Testis (tissue), 3 donors: ENCODE data around the gene SERTAD1. TPM values are rescaled to one million over a fixed set of nuclear protein-coding genes. Genes with fewer than 3 reads are reported as not detected.
"Not testable (repeated sequence)": the region's sequence is repeated elsewhere in the genome, so short reads cannot be mapped to it uniquely, and the experiment has no call there.

ENCODE experiments used
- DNase-seq: peaks from one replicate; pipeline ENCODE4 v3.0.0-alpha.2; 2019
- H3K27ac ChIP-seq, 2 donors: fragments of 200-600 bp; sonication (generic); one replicate each; pipeline ENCODE4 v1.5.1; 2019
- H3K27me3 ChIP-seq: fragments of 200-600 bp; sonication (generic); one replicate; pipeline ENCODE4 v1.5.1; 2019
- H3K36me3 ChIP-seq: fragments of 200-600 bp; sonication (generic); one replicate; pipeline ENCODE4 v1.5.1; 2017; ENCODE audit warnings: low read depth; ENCODE audit errors: missing control alignments
- H3K4me1 ChIP-seq: fragments of 200-600 bp; sonication (generic); one replicate; pipeline ENCODE4 v1.5.1; 2019
- H3K4me3 ChIP-seq, 2 donors: fragments of 200-600 bp; sonication (generic); one replicate each; pipeline ENCODE4 v1.5.1; 2017 to 2019
- H3K9me3 ChIP-seq: fragments of 200-600 bp; sonication (generic); one replicate; pipeline ENCODE4 v1.5.1; 2017
- CTCF ChIP-seq, 3 experiments: fragments of 450-650 bp in 2 of 3; fragments of 200-600 bp in 1 of 3; sonication (generic) in 1 of 3; IDR thresholded peaks; one replicate each; pipeline ENCODE4 v1.5.1; 2016 to 2019; ENCODE audit warnings: antibody characterized with exemption in 3 of 3, mild to moderate bottlenecking in 2 of 3, moderate library complexity in 1 of 3
- POLR2A ChIP-seq: fragments of 450-650 bp; IDR thresholded peaks from one replicate; pipeline ENCODE4 v1.6.1; 2017; ENCODE audit warnings: antibody characterized with exemption, mild to moderate bottlenecking, moderate library complexity
- WGBS, 2 donors: methylation state at CpG; one replicate each; pipeline ENCODE4 v1.1.5; 2018; 5-methylcytosine and 5-hydroxymethylcytosine counted together
- intact Hi-C: fragments of 100-400 bp; cut with DNase I; formaldehyde crosslinking; loops from one replicate; pipeline ENCODE4 v1.15.1; 2023; ENCODE audit warnings: low total_unique reads
- polyA plus RNA-seq: library from polyadenylated mRNA; stranded (reverse); fragments of 350-450 nt; fragmentation: Illumina TruSeq; extraction: RNeasy Lipid Tissue Mini Kit (QIAGEN cat#74804); gene quantifications from one replicate; pipeline ENCODE4 v1.2.3, GENCODE V29; 2014; ENCODE audit warnings: low read depth, low replicate concordance; ENCODE audit not compliant: insufficient read depth
- total RNA-seq, 2 donors: library from RNA; depleted of rRNA; stranded (reverse); fragments of >200 nt; gene quantifications; one replicate each; pipeline ENCODE4 v1.2.3, GENCODE V29; 2016

The SERTAD1 gene
- total and polyA plus RNA-seq, 3 donors from 2014 or later = 8.3 to 10.9 (median 8.6) TPM

- Histone ChIP-seq H3K4me1 (peaks cover 28% of the 10 kb centered on the region), H3K27me3 (no peaks in the 10 kb centered on the region), H3K27ac (no peak overlapping the region), H3K4me3 (no peak overlapping the region), H3K36me3 (no peaks in the 10 kb centered on the region), H3K9me3 (no peaks in the 10 kb centered on the region)
- TF ChIP-seq POLR2A (no peak), CTCF (IDR thresholded peaks at IDR 0.05) (no peak)
- 91 to 92% methylated on average over 3 of the region's 3 CpGs for WGBS, 2 donors
- intact Hi-C loops = no loop called here
- DNase-seq = no peak
Observed at GRCh38 chr19:40438284-40438683, 12.5 kb upstream of the SERTAD1 start.

- intact Hi-C loops = no loop called here
- Histone ChIP-seq H3K4me1 (peaks cover 25% of the 10 kb centered on the region), H3K36me3 (no peaks in the 10 kb centered on the region), H3K27ac (peak overlapping the region; percentile 95 to 96), H3K4me3 (peak overlapping the region; percentile 46 to 69), H3K9me3 (no peaks in the 10 kb centered on the region), H3K27me3 (no peaks in the 10 kb centered on the region)
- TF ChIP-seq POLR2A (no peak), CTCF (IDR thresholded peaks at IDR 0.05) (no peak)
- WGBS, 2 donors = 0% methylated on average over 25 to 50 of the region's 50 CpGs
- DNase-seq = peak; percentile 87
Observed at GRCh38 chr19:40433391-40434216, 7.8 kb upstream of the SERTAD1 start.

GRCh38 chr19:40432760-40433159 is 7.0 kb upstream of the SERTAD1 start:
- DNase-seq, H3K9me3 ChIP-seq, H3K36me3 ChIP-seq, H3K27me3 ChIP-seq, intact Hi-C loops: not testable (repeated sequence)
- Histone ChIP-seq H3K27ac (peak overlapping the region; percentile 95 to 96), H3K4me1 (peaks cover 25% of the 10 kb centered on the region), H3K4me3 (peak overlapping the region; percentile 46 to 69)
- WGBS, 2 donors = 19 to 23% methylated on average over 7 of the region's 7 CpGs

- H3K27ac ChIP-seq = peak overlapping the region in 1 of 2 donors; percentile 96
- 81 to 83% methylated on average over 3 of the region's 3 CpGs for WGBS, 2 donors
- H3K9me3 ChIP-seq = no peaks in the 10 kb centered on the region
- intact Hi-C loops = no loop called here
- no peak overlapping the region for H3K4me3 ChIP-seq
- H3K27me3 ChIP-seq = no peaks in the 10 kb centered on the region
- peaks cover 25% of the 10 kb centered on the region for H3K4me1 ChIP-seq
- H3K36me3 ChIP-seq = no peaks in the 10 kb centered on the region
- DNase-seq = no peak
- TF ChIP-seq CTCF (IDR thresholded peaks at IDR 0.05) (no peak), POLR2A (no peak)
Observed at GRCh38 chr19:40431698-40432097, 5.9 kb upstream of the SERTAD1 start.

GRCh38 chr19:40430242-40430641 is 4.5 kb upstream of the SERTAD1 start:
- H3K9me3 ChIP-seq, H3K4me3 ChIP-seq, DNase-seq, intact Hi-C loops, H3K27me3 ChIP-seq, H3K36me3 ChIP-seq, H3K27ac ChIP-seq: not testable (repeated sequence)
- WGBS, 2 donors = 97 to 100% methylated on average over 5 to 10 of the region's 10 CpGs
- H3K4me1 ChIP-seq = peaks cover 25% of the 10 kb centered on the region

GRCh38 chr19:40428197-40428596 is 2.4 kb upstream of the SERTAD1 start:
- H3K4me3 ChIP-seq, intact Hi-C loops, H3K9me3 ChIP-seq, DNase-seq, H3K27me3 ChIP-seq, H3K36me3 ChIP-seq, H3K27ac ChIP-seq: not testable (repeated sequence)
- peaks cover 23% of the 10 kb centered on the region for H3K4me1 ChIP-seq
- 70 to 76% methylated on average over 7 of the region's 7 CpGs for WGBS, 2 donors
